NCI-H82 treated with DMSO at 0.1 percent for 48 hours (cell line): ENCODE data around the gene PTPRT.

ENCODE experiments used
- DNase-seq: peaks from one replicate; lab custom pipeline; 2025; ENCODE audit not compliant: unreplicated experiment; lab: John Stamatoyannopoulos, UW

Gene PTPRT

GRCh38 chr20:42646250-42646649, 543.5 kb downstream of the PTPRT start:
- DNase-seq, result no peak

GRCh38 chr20:42641886-42642285, 547.8 kb downstream of the PTPRT start:
- no peak for DNase-seq

GRCh38 chr20:42639140-42639539, 550.6 kb downstream of the PTPRT start:
- no peak for DNase-seq

- DNase-seq, result no peak
Observed at GRCh38 chr20:42635699-42636411, 553.9 kb downstream of the PTPRT start.

- no peak for DNase-seq
Observed at GRCh38 chr20:42634156-42634555, 555.5 kb downstream of the PTPRT start.

GRCh38 chr20:42628683-42629082, 561.0 kb downstream of the PTPRT start:
- no peak for DNase-seq

- no peak for DNase-seq
Observed at GRCh38 chr20:42613076-42613475, 576.6 kb downstream of the PTPRT start.

GRCh38 chr20:42611889-42612837, 577.5 kb downstream of the PTPRT start:
- no peak for DNase-seq

- DNase-seq, result no peak
Observed at GRCh38 chr20:42611423-42611822, 578.3 kb downstream of the PTPRT start.

- no peak for DNase-seq
Observed at GRCh38 chr20:42610070-42610469, 579.6 kb downstream of the PTPRT start.

- no peak for DNase-seq
Observed at GRCh38 chr20:42609618-42610017, 580.1 kb downstream of the PTPRT start.

- DNase-seq, result no peak
Observed at GRCh38 chr20:42604998-42605956, 584.4 kb downstream of the PTPRT start.

GRCh38 chr20:42603655-42604054, 586.1 kb downstream of the PTPRT start:
- no peak for DNase-seq

GRCh38 chr20:42598581-42598980, 591.1 kb downstream of the PTPRT start:
- DNase-seq, result no peak

GRCh38 chr20:42595625-42596024, 594.1 kb downstream of the PTPRT start:
- no peak for DNase-seq

GRCh38 chr20:42594659-42595058, 595.0 kb downstream of the PTPRT start:
- no peak for DNase-seq

GRCh38 chr20:42594011-42594410, 595.7 kb downstream of the PTPRT start:
- no peak for DNase-seq

GRCh38 chr20:42589976-42590639, 599.6 kb downstream of the PTPRT start:
- DNase-seq, result no peak

GRCh38 chr20:42588847-42589246, 600.9 kb downstream of the PTPRT start:
- DNase-seq, result no peak

- DNase-seq, result no peak
Observed at GRCh38 chr20:42587427-42587826, 602.3 kb downstream of the PTPRT start.
